GM18870 (cell line): ENCODE measurements around the gene ZFP90.

Experiments used
- ATAC-seq: cut with Tn5 transposase; IDR thresholded peaks from one replicate; pipeline ENCODE4 v1.9.1; 2021; ENCODE audit warnings: moderate library complexity; ENCODE audit not compliant: unreplicated experiment

The ZFP90 gene

GRCh38 chr16:68577352-68577853 is 38.3 kb downstream of the ZFP90 start:
- ATAC-seq = no peak

- no peak for ATAC-seq
Observed at GRCh38 chr16:68590201-68590994, 51.3 kb downstream of the ZFP90 start.

GRCh38 chr16:68592466-68593337 is 53.6 kb downstream of the ZFP90 start:
- ATAC-seq = no peak

- ATAC-seq = no peak
Observed at GRCh38 chr16:68596266-68596665, 57.2 kb downstream of the ZFP90 start.

- no peak for ATAC-seq
Observed at GRCh38 chr16:68599586-68599985, 60.5 kb downstream of the ZFP90 start.

- ATAC-seq = no peak
Observed at GRCh38 chr16:68605746-68606145, 66.7 kb downstream of the ZFP90 start.

- ATAC-seq = no peak
Observed at GRCh38 chr16:68607443-68607842, 68.4 kb downstream of the ZFP90 start.

GRCh38 chr16:68608330-68608729 is 69.2 kb downstream of the ZFP90 start:
- ATAC-seq = no peak

- ATAC-seq = no peak
Observed at GRCh38 chr16:68612996-68613395, 73.9 kb downstream of the ZFP90 start.

GRCh38 chr16:68617734-68618133 is 78.6 kb downstream of the ZFP90 start:
- no peak for ATAC-seq
